Cardiac muscle cell (in vitro differentiated cells and primary cell): ENCODE data around the gene EDC4. TPM values are rescaled to one million over a fixed set of nuclear protein-coding genes. Genes with fewer than 3 reads are reported as not detected.

Experiments used
- DNase-seq, 2 donors: peaks; one replicate each; pipeline versions ENCODE4 v3.0.0 to v3.0.0-alpha.2; 2010 to 2017; ENCODE audit warnings: low read depth in 1 of 2, low spot score in 1 of 2
- H3K27ac ChIP-seq: fragments of 200-600 bp; sonication (generic); 2 replicates; pipeline ENCODE4 v1.5.1; 2016
- H3K27me3 ChIP-seq: fragments of 200-600 bp; sonication (generic); 2 replicates; pipeline ENCODE4 v1.6.0; 2016; ENCODE audit warnings: control low read depth
- H3K36me3 ChIP-seq: fragments of 200-600 bp; sonication (generic); 2 replicates; pipeline ENCODE4 v1.5.1; 2016; ENCODE audit warnings: control low read depth
- H3K4me1 ChIP-seq: fragments of 200-600 bp; sonication (generic); 2 replicates; pipeline ENCODE4 v1.8.1; 2017; ENCODE audit warnings: low read depth, mild to moderate bottlenecking, mixed run types
- H3K4me3 ChIP-seq: fragments of 200-600 bp; sonication (generic); 2 replicates; pipeline ENCODE4 v1.5.1; 2016; ENCODE audit warnings: mild to moderate bottlenecking
- H3K9me3 ChIP-seq: fragments of 200-600 bp; sonication (generic); 2 replicates; pipeline ENCODE4 v1.5.1; 2017; ENCODE audit warnings: low read depth, mild to moderate bottlenecking, control low read depth
- polyA plus RNA-seq: library from polyadenylated mRNA; unstranded; fragments of >200 nt; fragmentation: Nextera tagmentation; extraction: Ambion mirVana; gene quantifications from 2 replicates; pipeline ENCODE4 v1.2.1, GENCODE V29; 2016
- total RNA-seq: library from RNA; depleted of rRNA; stranded (reverse); fragments of >200 nt; gene quantifications from 2 replicates; pipeline ENCODE4 v1.2.3, GENCODE V29; 2016
- TF ChIP-seq, protein P1 (sequence below): IDR thresholded peaks from 2 replicates; pipeline ENCODE4 v1.5.1; 2012; ENCODE audit warnings: low read depth, mild to moderate bottlenecking, low read length

Gene EDC4
- total and polyA plus RNA-seq, 2 experiments from 2014 or later = 87.8 to 95.7 TPM

DNA sequence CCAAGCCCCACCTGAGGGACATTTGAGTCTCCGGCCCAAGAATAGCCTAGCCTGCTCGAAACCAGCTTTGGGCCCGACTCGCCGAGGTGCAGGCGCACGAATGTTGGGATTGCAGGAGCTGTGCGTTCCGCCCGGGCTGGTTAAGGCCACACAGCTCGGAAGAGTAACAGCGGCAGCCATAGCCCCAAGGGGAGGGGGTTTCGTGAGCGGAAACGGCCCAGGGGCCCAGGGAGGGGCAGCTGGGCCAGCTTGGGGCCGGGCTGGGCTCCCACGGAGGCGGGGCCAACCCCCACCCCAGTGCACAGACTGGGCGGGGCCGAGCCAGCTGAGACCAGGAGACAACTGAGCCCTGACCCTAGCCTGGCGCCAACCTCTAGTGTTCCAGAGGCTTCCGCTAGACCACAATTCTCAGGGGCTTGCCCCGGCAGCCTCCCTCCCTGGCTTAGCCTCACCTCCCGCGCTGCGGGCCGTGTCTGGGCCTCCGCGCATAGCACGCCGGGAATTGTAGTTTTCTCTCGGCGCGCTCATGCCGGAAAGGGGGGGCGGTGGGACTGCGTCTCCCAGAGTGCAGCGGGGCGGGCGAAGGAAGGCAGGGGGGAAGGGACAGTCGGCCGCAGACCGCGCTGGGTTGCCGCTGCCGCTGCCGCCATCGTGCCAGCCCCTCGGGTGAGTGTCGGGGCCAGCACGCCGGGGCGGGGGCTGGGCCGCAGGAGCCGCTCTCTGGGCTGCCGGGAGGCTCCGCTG is 26.4 kb upstream of the EDC4 start, which contains the start of gene NUTF2:
Gene NUTF2 (plus strand): TSS at position 614 of the 744 bp plus-strand sequence. CDS start 18,198 bp downstream, outside the sequence.
- Histone ChIP-seq H3K4me3 (peak within 1 kb of the TSS; percentile 72), H3K27ac (peak within 1 kb of the TSS; percentile 96), H3K27me3 (no peaks in the 10 kb centered on the region), H3K4me1 (peaks cover 33% of the 10 kb centered on the region), H3K36me3 (no peaks in the 10 kb centered on the region), H3K9me3 (no peaks in the 10 kb centered on the region)
- peak; percentile 97 to 98 for DNase-seq
- TF ChIP-seq, protein P1, sequence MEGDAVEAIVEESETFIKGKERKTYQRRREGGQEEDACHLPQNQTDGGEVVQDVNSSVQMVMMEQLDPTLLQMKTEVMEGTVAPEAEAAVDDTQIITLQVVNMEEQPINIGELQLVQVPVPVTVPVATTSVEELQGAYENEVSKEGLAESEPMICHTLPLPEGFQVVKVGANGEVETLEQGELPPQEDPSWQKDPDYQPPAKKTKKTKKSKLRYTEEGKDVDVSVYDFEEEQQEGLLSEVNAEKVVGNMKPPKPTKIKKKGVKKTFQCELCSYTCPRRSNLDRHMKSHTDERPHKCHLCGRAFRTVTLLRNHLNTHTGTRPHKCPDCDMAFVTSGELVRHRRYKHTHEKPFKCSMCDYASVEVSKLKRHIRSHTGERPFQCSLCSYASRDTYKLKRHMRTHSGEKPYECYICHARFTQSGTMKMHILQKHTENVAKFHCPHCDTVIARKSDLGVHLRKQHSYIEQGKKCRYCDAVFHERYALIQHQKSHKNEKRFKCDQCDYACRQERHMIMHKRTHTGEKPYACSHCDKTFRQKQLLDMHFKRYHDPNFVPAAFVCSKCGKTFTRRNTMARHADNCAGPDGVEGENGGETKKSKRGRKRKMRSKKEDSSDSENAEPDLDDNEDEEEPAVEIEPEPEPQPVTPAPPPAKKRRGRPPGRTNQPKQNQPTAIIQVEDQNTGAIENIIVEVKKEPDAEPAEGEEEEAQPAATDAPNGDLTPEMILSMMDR = no peak

DNA sequence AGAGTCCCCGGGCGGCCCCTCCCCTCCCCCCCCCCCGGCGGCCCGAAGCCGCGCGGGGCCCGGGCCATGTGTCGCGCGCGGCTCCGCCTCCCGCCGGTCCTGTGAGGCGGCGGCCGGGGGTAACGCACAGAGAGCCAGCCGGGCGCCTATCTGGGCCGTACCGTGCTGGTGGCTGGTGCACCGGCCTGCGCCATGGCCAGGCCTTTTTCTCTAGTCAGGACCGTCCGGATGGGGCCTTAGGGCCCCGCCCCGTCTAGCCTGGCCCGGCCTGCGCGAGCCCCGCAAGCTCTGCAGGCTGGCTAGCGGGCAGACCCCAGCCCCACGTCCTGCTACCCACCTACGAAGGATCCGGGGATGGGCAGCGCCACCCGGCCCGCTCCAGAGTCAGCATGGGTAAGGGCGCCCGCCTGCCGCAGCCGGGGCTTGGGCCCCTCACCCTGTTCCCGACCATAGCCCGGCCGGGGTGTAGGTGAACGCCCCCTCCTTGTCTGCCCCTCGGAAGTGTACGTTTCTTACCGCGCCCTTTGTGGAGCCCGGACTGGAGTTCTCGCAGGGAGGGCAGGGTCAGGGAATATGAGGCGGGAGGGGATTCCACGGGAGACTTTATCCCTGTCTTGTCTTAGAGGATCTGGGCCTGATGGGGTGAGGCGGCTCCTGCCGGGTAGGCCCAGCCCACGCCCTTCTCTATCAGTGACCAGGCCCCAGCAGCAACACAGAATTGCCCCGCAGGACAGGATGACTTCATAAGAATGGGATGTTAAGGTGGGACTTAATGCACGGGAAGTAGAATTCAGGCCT is 25.6 kb upstream of the EDC4 start, which contains the start of gene CENPT:
Gene CENPT (minus strand): TSS at position 630 of the 798 bp plus-strand sequence. CDS start 13,834 bp downstream, outside the sequence.
- no peaks in the 10 kb centered on the region for H3K27me3 ChIP-seq
- H3K36me3 ChIP-seq = no peaks in the 10 kb centered on the region
- no peaks in the 10 kb centered on the region for H3K9me3 ChIP-seq
- peak within 1 kb of the TSS; percentile 72 for H3K4me3 ChIP-seq
- TF ChIP-seq, protein P1 = no peak
- H3K27ac ChIP-seq = peak within 1 kb of the TSS; percentile 96
- peak; percentile 35 to 40 for DNase-seq
- peaks cover 33% of the 10 kb centered on the region for H3K4me1 ChIP-seq

DNA sequence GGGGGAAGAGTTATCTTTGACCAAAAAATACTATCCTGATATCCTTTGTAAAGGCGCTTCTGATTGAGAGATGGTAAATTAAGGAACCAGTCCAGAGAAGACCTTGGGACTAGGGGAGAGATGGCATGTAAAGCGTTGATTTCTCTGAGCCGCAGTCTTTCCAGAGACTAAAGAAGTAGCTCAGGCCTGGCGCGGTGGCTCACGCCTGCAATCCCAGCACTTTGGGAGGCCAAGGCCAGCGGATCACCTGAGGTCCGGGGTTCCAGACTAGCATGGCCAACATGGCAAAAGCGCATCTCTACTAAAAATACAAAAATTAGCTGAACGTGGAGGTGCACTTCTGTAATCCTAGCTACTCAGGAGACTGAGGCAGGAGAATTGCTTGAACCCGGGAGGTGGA is 24.7 kb upstream of the EDC4 start:
- no peaks in the 10 kb centered on the region for H3K36me3 ChIP-seq
- DNase-seq = no peak
- H3K9me3 ChIP-seq = no peaks in the 10 kb centered on the region
- peak overlapping the region; percentile 72 for H3K4me3 ChIP-seq
- peak overlapping the region; percentile 96 for H3K27ac ChIP-seq
- peaks cover 33% of the 10 kb centered on the region for H3K4me1 ChIP-seq
- H3K27me3 ChIP-seq = no peaks in the 10 kb centered on the region
- TF ChIP-seq, protein P1 = no peak

DNA sequence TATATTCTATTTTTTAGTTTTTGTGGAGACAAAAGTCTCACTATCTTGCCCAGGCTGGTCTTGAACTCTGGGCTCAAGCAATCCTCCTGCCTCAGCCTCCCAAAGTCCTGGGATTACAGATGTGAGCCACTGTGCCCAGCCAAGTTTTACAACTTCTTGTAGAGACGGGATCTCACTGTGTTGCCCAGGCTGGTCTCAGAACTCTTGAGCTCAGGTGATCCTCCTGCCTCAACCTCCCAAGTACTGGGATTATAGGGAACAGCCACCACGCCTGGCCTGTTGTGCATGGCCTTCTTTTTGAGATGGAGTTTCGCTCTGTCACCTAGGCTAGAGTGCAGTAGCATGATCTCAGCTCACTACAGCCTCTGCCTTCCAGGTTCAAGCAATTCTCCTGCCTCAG is 19.2 kb upstream of the EDC4 start:
- no peaks in the 10 kb centered on the region for H3K27me3 ChIP-seq
- peaks cover 5% of the 10 kb centered on the region for H3K4me1 ChIP-seq
- H3K27ac ChIP-seq = no peak overlapping the region
- no peak for DNase-seq
- TF ChIP-seq, protein P1 = no peak
- no peaks in the 10 kb centered on the region for H3K36me3 ChIP-seq
- no peak overlapping the region for H3K4me3 ChIP-seq
- no peaks in the 10 kb centered on the region for H3K9me3 ChIP-seq

DNA sequence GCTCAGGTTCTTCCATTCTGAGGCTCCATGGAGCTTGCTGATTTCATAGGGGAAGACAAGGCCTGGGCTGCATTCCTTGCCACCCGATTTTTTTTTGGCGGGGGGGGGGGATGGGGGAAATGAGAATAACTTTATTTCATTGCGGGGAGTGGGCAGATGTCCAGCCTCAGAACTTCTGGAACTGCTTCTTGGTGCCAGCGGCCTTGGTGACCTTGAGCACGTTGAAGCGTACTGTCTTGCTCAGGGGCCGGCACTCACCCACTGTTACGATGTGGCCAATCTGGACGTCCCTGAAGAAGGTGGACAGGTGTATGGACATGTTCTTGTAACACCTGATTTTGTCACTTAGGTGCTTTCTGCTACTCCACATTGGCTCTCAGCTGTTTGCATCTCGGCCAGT is 17.1 kb upstream of the EDC4 start:
- Histone ChIP-seq H3K4me1 (peaks cover 5% of the 10 kb centered on the region), H3K9me3 (no peaks in the 10 kb centered on the region), H3K27me3 (no peaks in the 10 kb centered on the region), H3K27ac (no peak overlapping the region), H3K36me3 (peaks cover 3% of the 10 kb centered on the region), H3K4me3 (no peak overlapping the region)
- no peak for DNase-seq
- TF ChIP-seq, protein P1 = no peak
